PC-9 (cell line): Measurements from ENCODE around the gene PHACTR3. TPM values are rescaled to one million over a fixed set of nuclear protein-coding genes. Genes with fewer than 3 reads are reported as not detected.

Experiments used
- BruUV-seq: library from RNA; stranded (reverse); fragments of 400-500 nt; replicated peaks from 2 replicates; lab custom pipeline; 2021; lab: Mats Ljungman, UMichigan
- CTCF ChIA-PET: fragments of 300-600 bp; sonication (Branson Sonifier 250); formaldehyde crosslinking; loops from one replicate; lab custom pipeline; 2022; ENCODE audit warnings: antibody characterized with exemption; lab: Charles Lee
- POLR2A ChIA-PET: fragments of 300-600 bp; sonication (Branson Sonifier 250); formaldehyde crosslinking; loops from one replicate; lab custom pipeline; 2022; ENCODE audit warnings: antibody characterized with exemption; ENCODE audit not compliant: unreplicated experiment; lab: Charles Lee
- DNase-seq, 2 experiments: peaks; one replicate each; pipeline versions ENCODE4 v3.0.0 to v3.0.0-alpha.2; 2015 to 2022; ENCODE audit warnings: mixed read lengths in 1 of 2
- H2AFZ ChIP-seq: fragments of 200-600 bp; sonication (generic); 2 replicates; pipeline ENCODE4 v1.8.1; 2017; ENCODE audit warnings: antibody characterized with exemption
- H3F3A ChIP-seq: fragments of 200-600 bp; sonication (generic); 2 replicates; pipeline ENCODE4 v1.8.1; 2017; ENCODE audit warnings: antibody characterized with exemption, mild to moderate bottlenecking, low read depth; ENCODE audit not compliant: insufficient read depth
- H3K27ac ChIP-seq: fragments of 200-600 bp; sonication (generic); 2 replicates; pipeline ENCODE4 v1.6.1; 2016; ENCODE audit warnings: mixed run types
- H3K27me3 ChIP-seq: fragments of 200-600 bp; sonication (generic); 2 replicates; pipeline ENCODE4 v1.6.1; 2016; ENCODE audit warnings: low read depth, mixed run types; ENCODE audit not compliant: insufficient read depth
- H3K36me3 ChIP-seq: fragments of 200-600 bp; sonication (generic); 2 replicates; pipeline ENCODE4 v1.6.1; 2016; ENCODE audit warnings: low read depth, mixed run types
- H3K4me1 ChIP-seq: fragments of 200-600 bp; sonication (generic); replicated peaks from 2 replicates; pipeline ENCODE4 v1.6.1; 2016; ENCODE audit warnings: mixed run types; ENCODE audit not compliant: insufficient read depth
- H3K4me2 ChIP-seq: fragments of 200-600 bp; sonication (generic); 2 replicates; pipeline ENCODE4 v1.6.1; 2017; ENCODE audit warnings: mixed run types
- H3K4me3 ChIP-seq: fragments of 200-600 bp; sonication (generic); 2 replicates; pipeline ENCODE4 v1.6.1; 2016; ENCODE audit warnings: mixed run types
- H3K79me2 ChIP-seq: fragments of 200-600 bp; sonication (generic); 2 replicates; pipeline ENCODE4 v1.6.1; 2017; ENCODE audit warnings: low read depth, mixed run types
- H3K9me2 ChIP-seq: fragments of 200-600 bp; sonication (generic); 2 replicates; pipeline ENCODE4 v1.8.1; 2017; ENCODE audit warnings: mild to moderate bottlenecking; ENCODE audit not compliant: insufficient read depth
- H3K9me3 ChIP-seq: fragments of 200-600 bp; sonication (generic); 2 replicates; pipeline ENCODE4 v1.8.1; 2016; ENCODE audit warnings: low read depth; ENCODE audit not compliant: insufficient read depth
- H4K20me1 ChIP-seq: fragments of 200-600 bp; sonication (generic); 2 replicates; pipeline ENCODE4 v1.8.1; 2017; ENCODE audit not compliant: insufficient read depth
- EZH2 ChIP-seq: fragments of 200-600 bp; sonication (generic); IDR thresholded peaks from 2 replicates; pipeline ENCODE4 v1.8.0; 2017; ENCODE audit warnings: antibody characterized with exemption, low read depth
- intact Hi-C: fragments of 100-400 bp; cut with micrococcal nuclease; formaldehyde crosslinking; loops from one replicate; pipeline ENCODE4 v1.10.0; 2022; ENCODE audit not compliant: unreplicated experiment
- total RNA-seq: library from RNA; stranded (reverse); gene quantifications from 2 replicates; pipeline ENCODE4 v1.2.3, GENCODE V29; 2021
- TF ChIP-seq, protein P1 (sequence below): fragments of 200-600 bp; sonication (generic); conservative IDR thresholded peaks from 2 replicates; pipeline ENCODE4 v1.6.1; 2017; ENCODE audit warnings: mixed run types, antibody characterized with exemption, mild to moderate bottlenecking, moderate library complexity

PHACTR3 gene
- total RNA-seq, 1 experiment from 2014 or later, result 0.41 TPM

DNA sequence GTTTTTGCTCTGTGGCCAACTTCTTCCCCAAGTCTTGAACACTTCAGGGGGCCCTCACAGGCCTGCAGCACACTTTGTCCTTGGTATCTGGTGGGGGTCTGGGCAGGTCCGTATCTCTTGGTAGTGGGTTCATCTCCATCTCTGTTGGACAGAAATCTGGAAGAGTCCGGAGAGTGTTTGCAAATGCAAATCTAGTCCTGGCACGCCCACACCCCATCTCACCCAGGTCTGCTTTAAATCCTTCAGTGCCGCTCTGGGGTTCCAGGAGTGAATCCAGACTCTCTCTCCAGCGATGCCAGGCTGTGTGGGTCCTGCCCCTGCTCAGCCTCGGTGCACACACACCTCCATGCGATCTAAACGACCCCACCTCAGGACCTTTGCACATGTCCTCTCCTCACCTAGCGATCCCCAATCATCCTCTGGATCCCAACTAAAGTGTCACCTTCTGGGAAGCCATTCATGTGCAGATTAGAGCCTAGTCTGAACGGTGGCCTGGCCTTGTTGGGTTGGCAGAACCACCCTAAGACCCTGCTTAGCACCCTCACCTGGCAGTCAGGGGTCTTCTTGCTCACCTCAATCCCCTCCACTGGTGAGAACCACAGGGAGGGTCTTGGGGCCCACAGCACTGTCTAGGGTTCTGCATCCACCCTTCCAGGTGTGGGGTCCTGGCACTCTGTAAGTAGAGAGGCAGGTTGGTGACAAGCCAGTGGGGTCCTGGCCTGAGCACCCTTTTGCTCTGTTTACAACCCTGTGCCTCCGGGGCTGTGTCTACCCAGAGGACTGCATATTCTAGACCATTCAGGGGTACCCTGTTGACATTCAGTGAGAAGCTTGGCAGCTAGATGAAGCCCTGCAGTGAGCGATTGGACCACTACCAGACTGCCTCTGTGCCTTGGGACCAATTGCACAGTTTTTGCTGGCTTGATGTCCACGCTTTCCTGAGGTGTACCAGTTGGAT lies 228.3 kb downstream of the PHACTR3 start:
- H3K9me3 ChIP-seq, result no peaks in the 10 kb centered on the region
- H3K4me3 ChIP-seq, result no peak overlapping the region
- no peaks in the 10 kb centered on the region for H3K9me2 ChIP-seq
- H3F3A ChIP-seq, result peaks cover 29% of the 10 kb centered on the region
- H3K79me2 ChIP-seq, result no peaks in the 10 kb centered on the region
- peak overlapping the region; percentile 72 for H3K4me2 ChIP-seq
- no peak overlapping the region for H2AFZ ChIP-seq
- BruUV-seq, result no TSS peak
- no peaks in the 10 kb centered on the region for H4K20me1 ChIP-seq
- no peaks in the 10 kb centered on the region for H3K36me3 ChIP-seq
- peak overlapping the region; percentile 75 for H3K27ac ChIP-seq
- DNase-seq, result no peak
- peaks cover 54% of the 10 kb centered on the region for H3K4me1 ChIP-seq
- ChIA-PET CTCF (no interaction called here), POLR2A (no interaction called here)
- intact Hi-C loops, result no loop called here
- no peak for TF ChIP-seq EZH2
- TF ChIP-seq, protein P1, sequence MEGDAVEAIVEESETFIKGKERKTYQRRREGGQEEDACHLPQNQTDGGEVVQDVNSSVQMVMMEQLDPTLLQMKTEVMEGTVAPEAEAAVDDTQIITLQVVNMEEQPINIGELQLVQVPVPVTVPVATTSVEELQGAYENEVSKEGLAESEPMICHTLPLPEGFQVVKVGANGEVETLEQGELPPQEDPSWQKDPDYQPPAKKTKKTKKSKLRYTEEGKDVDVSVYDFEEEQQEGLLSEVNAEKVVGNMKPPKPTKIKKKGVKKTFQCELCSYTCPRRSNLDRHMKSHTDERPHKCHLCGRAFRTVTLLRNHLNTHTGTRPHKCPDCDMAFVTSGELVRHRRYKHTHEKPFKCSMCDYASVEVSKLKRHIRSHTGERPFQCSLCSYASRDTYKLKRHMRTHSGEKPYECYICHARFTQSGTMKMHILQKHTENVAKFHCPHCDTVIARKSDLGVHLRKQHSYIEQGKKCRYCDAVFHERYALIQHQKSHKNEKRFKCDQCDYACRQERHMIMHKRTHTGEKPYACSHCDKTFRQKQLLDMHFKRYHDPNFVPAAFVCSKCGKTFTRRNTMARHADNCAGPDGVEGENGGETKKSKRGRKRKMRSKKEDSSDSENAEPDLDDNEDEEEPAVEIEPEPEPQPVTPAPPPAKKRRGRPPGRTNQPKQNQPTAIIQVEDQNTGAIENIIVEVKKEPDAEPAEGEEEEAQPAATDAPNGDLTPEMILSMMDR, result no peak
- no peaks in the 10 kb centered on the region for H3K27me3 ChIP-seq

GRCh38 chr20:59835057-59835447 lies 230.7 kb downstream of the PHACTR3 start:
- intact Hi-C loops, result no loop called here

More at GRCh38 chr20:59835057-59835447, 230.7 kb downstream of the PHACTR3 start:
- no peak overlapping the region for H3K4me2 ChIP-seq
- ChIA-PET POLR2A (no interaction called here), CTCF (interaction anchor here (0.6 to 0.7 kb wide), 2 partner anchors 49 to 151 kb away, joined by 3 to 8 read pairs; no protein-coding TSS in a partner anchor)
- no peak overlapping the region for H3K4me3 ChIP-seq
- BruUV-seq, result no TSS peak
- no peaks in the 10 kb centered on the region for H3K9me2 ChIP-seq
- no peaks in the 10 kb centered on the region for H3K27me3 ChIP-seq
- TF ChIP-seq, protein P1, result no peak
- no peak for TF ChIP-seq EZH2
- H2AFZ ChIP-seq, result no peak overlapping the region
- H3K36me3 ChIP-seq, result no peaks in the 10 kb centered on the region
- no peaks in the 10 kb centered on the region for H3K79me2 ChIP-seq
- DNase-seq, result no peak
- no peaks in the 10 kb centered on the region for H4K20me1 ChIP-seq
- H3K27ac ChIP-seq, result no peak overlapping the region
- H3K9me3 ChIP-seq, result no peaks in the 10 kb centered on the region
- peaks cover 25% of the 10 kb centered on the region for H3F3A ChIP-seq
- H3K4me1 ChIP-seq, result peaks cover 33% of the 10 kb centered on the region
